ENCODE results near the gene ARHGEF16. TPM values are rescaled to one million over a fixed set of nuclear protein-coding genes. Genes with fewer than 3 reads are reported as not detected.

Gene ARHGEF16
- total RNA-seq, 1 donor from 2014 or later, result not detected

GRCh38 chr1:3415260-3416090, 39.0 kb upstream of the ARHGEF16 start:
- Mint-ChIP-seq H3K9me3 (peaks cover 9% of the 10 kb centered on the region), H3K27ac (no peak overlapping the region), H3K4me3 (no peak overlapping the region), H3K36me3 (ENCODE audit: low read depth) (no peaks in the 10 kb centered on the region), H3K4me1 (ENCODE audit: low read depth) (no peaks in the 10 kb centered on the region), H3K27me3 (ENCODE audit: insufficient read depth) (no peaks in the 10 kb centered on the region)
- DNase-seq (ENCODE audit: low spot score), result no peak
- intact Hi-C loops (cut with micrococcal nuclease), result no loop called here

- Mint-ChIP-seq H3K4me1 (ENCODE audit: low read depth) (no peaks in the 10 kb centered on the region), H3K27ac (no peak overlapping the region), H3K4me3 (no peak overlapping the region), H3K9me3 (peaks cover 9% of the 10 kb centered on the region), H3K36me3 (ENCODE audit: low read depth) (no peaks in the 10 kb centered on the region), H3K27me3 (ENCODE audit: insufficient read depth) (peaks cover 5% of the 10 kb centered on the region)
- DNase-seq (ENCODE audit: low spot score), result no peak
- intact Hi-C loops (cut with micrococcal nuclease), result no loop called here
Measured at GRCh38 chr1:3417082-3417739, 37.3 kb upstream of the ARHGEF16 start.

- intact Hi-C loops (cut with micrococcal nuclease), result no loop called here
- Mint-ChIP-seq H3K27me3 (ENCODE audit: insufficient read depth) (peaks cover 5% of the 10 kb centered on the region), H3K36me3 (ENCODE audit: low read depth) (no peaks in the 10 kb centered on the region)
Measured at GRCh38 chr1:3417934-3418333, 36.5 kb upstream of the ARHGEF16 start.

GRCh38 chr1:3418600-3418999, 35.9 kb upstream of the ARHGEF16 start:
- Mint-ChIP-seq H3K27me3 (ENCODE audit: insufficient read depth) (peaks cover 5% of the 10 kb centered on the region), H3K4me1 (ENCODE audit: low read depth) (no peaks in the 10 kb centered on the region), H3K27ac (no peak overlapping the region), H3K36me3 (ENCODE audit: low read depth) (no peaks in the 10 kb centered on the region), H3K4me3 (no peak overlapping the region), H3K9me3 (peaks cover 9% of the 10 kb centered on the region)
- intact Hi-C loops (cut with micrococcal nuclease), result no loop called here
- DNase-seq (ENCODE audit: low spot score), result no peak

More at GRCh38 chr1:3417934-3418333, 36.5 kb upstream of the ARHGEF16 start:
- peaks cover 9% of the 10 kb centered on the region for H3K9me3 Mint-ChIP-seq
- H3K4me1 Mint-ChIP-seq (ENCODE audit: low read depth), result no peaks in the 10 kb centered on the region
- DNase-seq (ENCODE audit: low spot score), result no peak
- H3K27ac Mint-ChIP-seq, result no peak overlapping the region
- H3K4me3 Mint-ChIP-seq, result no peak overlapping the region

GRCh38 chr1:3419415-3420204, 34.9 kb upstream of the ARHGEF16 start:
- intact Hi-C loops (cut with micrococcal nuclease), result no loop called here
- Mint-ChIP-seq H3K4me3 (no peak overlapping the region), H3K9me3 (peaks cover 9% of the 10 kb centered on the region), H3K27ac (no peak overlapping the region), H3K36me3 (ENCODE audit: low read depth) (no peaks in the 10 kb centered on the region), H3K4me1 (ENCODE audit: low read depth) (no peaks in the 10 kb centered on the region), H3K27me3 (ENCODE audit: insufficient read depth) (peaks cover 5% of the 10 kb centered on the region)
- no peak for DNase-seq (ENCODE audit: low spot score)

- Mint-ChIP-seq H3K4me1 (ENCODE audit: low read depth) (no peaks in the 10 kb centered on the region), H3K4me3 (no peak overlapping the region), H3K9me3 (peaks cover 9% of the 10 kb centered on the region), H3K36me3 (ENCODE audit: low read depth) (no peaks in the 10 kb centered on the region), H3K27ac (no peak overlapping the region), H3K27me3 (ENCODE audit: insufficient read depth) (peaks cover 5% of the 10 kb centered on the region)
- intact Hi-C loops (cut with micrococcal nuclease), result no loop called here
- DNase-seq (ENCODE audit: low spot score), result no peak
Measured at GRCh38 chr1:3420218-3420951, 34.1 kb upstream of the ARHGEF16 start.

GRCh38 chr1:3422638-3423037, 31.8 kb upstream of the ARHGEF16 start:
- Mint-ChIP-seq H3K27ac (no peak overlapping the region), H3K4me1 (ENCODE audit: low read depth) (no peaks in the 10 kb centered on the region), H3K27me3 (ENCODE audit: insufficient read depth) (peaks cover 5% of the 10 kb centered on the region), H3K4me3 (no peak overlapping the region), H3K9me3 (no peaks in the 10 kb centered on the region), H3K36me3 (ENCODE audit: low read depth) (no peaks in the 10 kb centered on the region)
- no peak for DNase-seq (ENCODE audit: low spot score)
- intact Hi-C loops (cut with micrococcal nuclease), result no loop called here

GRCh38 chr1:3423245-3423829, 31.1 kb upstream of the ARHGEF16 start:
- intact Hi-C loops (cut with micrococcal nuclease), result no loop called here
- no peaks in the 10 kb centered on the region for H3K36me3 Mint-ChIP-seq (ENCODE audit: low read depth)
- H3K4me1 Mint-ChIP-seq (ENCODE audit: low read depth), result no peaks in the 10 kb centered on the region
- H3K4me3 Mint-ChIP-seq, result no peak overlapping the region
- no peak overlapping the region for H3K27ac Mint-ChIP-seq
- no peaks in the 10 kb centered on the region for H3K9me3 Mint-ChIP-seq
- DNase-seq (ENCODE audit: low spot score), result no peak
- H3K27me3 Mint-ChIP-seq (ENCODE audit: insufficient read depth), result peaks cover 5% of the 10 kb centered on the region

GRCh38 chr1:3423896-3424611, 30.4 kb upstream of the ARHGEF16 start:
- Mint-ChIP-seq H3K4me1 (ENCODE audit: low read depth) (no peaks in the 10 kb centered on the region), H3K9me3 (no peaks in the 10 kb centered on the region), H3K4me3 (no peak overlapping the region), H3K36me3 (ENCODE audit: low read depth) (no peaks in the 10 kb centered on the region), H3K27me3 (ENCODE audit: insufficient read depth) (peaks cover 5% of the 10 kb centered on the region), H3K27ac (no peak overlapping the region)
- intact Hi-C loops (cut with micrococcal nuclease), result no loop called here
- no peak for DNase-seq (ENCODE audit: low spot score)

GRCh38 chr1:3425486-3426215, 28.8 kb upstream of the ARHGEF16 start:
- Mint-ChIP-seq H3K9me3 (no peaks in the 10 kb centered on the region), H3K36me3 (ENCODE audit: low read depth) (no peaks in the 10 kb centered on the region), H3K4me3 (no peak overlapping the region), H3K4me1 (ENCODE audit: low read depth) (no peaks in the 10 kb centered on the region), H3K27ac (no peak overlapping the region), H3K27me3 (ENCODE audit: insufficient read depth) (peaks cover 5% of the 10 kb centered on the region)
- intact Hi-C loops (cut with micrococcal nuclease), result no loop called here
- DNase-seq (ENCODE audit: low spot score), result no peak

GRCh38 chr1:3426956-3427535, 27.4 kb upstream of the ARHGEF16 start:
- Mint-ChIP-seq H3K4me3 (no peak overlapping the region), H3K36me3 (ENCODE audit: low read depth) (no peaks in the 10 kb centered on the region), H3K9me3 (no peaks in the 10 kb centered on the region), H3K27ac (no peak overlapping the region), H3K4me1 (ENCODE audit: low read depth) (no peaks in the 10 kb centered on the region), H3K27me3 (ENCODE audit: insufficient read depth) (peaks cover under 1% of the 10 kb centered on the region)
- intact Hi-C loops (cut with micrococcal nuclease), result no loop called here
- DNase-seq (ENCODE audit: low spot score), result no peak

Data from activated T-helper 1 cell treated with anti-CD3 and anti-CD28 coated beads, Interleukin-12 subunit alpha, Interleukin-12 subunit beta, Interleukin-2, Interleukin-4 antibody, amounts not matched to agents 30 ng/mL and 10 ng/mL and 1 ng/mL, durations not matched to agents 14 hours and 24 hours and 36 hours (primary cell).